K562 (cell line): ENCODE results near the gene SLC10A2. TPM values are rescaled to one million over a fixed set of nuclear protein-coding genes. Genes with fewer than 3 reads are reported as not detected.
"Not testable (repeated sequence)": the region's sequence is repeated elsewhere in the genome, so short reads cannot be mapped to it uniquely, and the experiment has no call there.

Experiments used
- ATAC-seq: fragments of 200-7000 bp; cut with Tn5 transposase; 3 replicates; pipeline ENCODE4 v1.9.1; 2020; ENCODE audit warnings: moderate library complexity
- BruUV-seq: library from RNA; stranded (reverse); fragments of 400-500 nt; replicated peaks from 2 replicates; lab custom pipeline; 2021; lab: Mats Ljungman, UMichigan
- CTCF ChIA-PET: fragments of 300-600 bp; formaldehyde crosslinking; extraction: SDS; loops from one replicate; lab custom pipeline; 2021; ENCODE audit warnings: low intra/inter-chr PET ratio; lab: Yijun Ruan, JAX
- POLR2A ChIA-PET: fragments of 300-600, 350-650 bp; sonication (Branson Sonifier 250); formaldehyde crosslinking; extraction: SDS; loops from one replicate; lab custom pipeline; 2021; ENCODE audit warnings: antibody characterized with exemption, inconsistent platforms; lab: Yijun Ruan, JAX
- DNase-seq, 4 experiments: peaks; one replicate each; pipeline versions ENCODE4 v3.0.0 to v3.0.0-alpha.2; 2011 to 2018; ENCODE audit warnings: low spot score in 3 of 4, mixed read lengths in 3 of 4; ENCODE audit errors: extremely low read depth in 1 of 4
- FAIRE-seq: peaks from 2 replicates; lab custom pipeline; 2011; peaks lifted over from hg19 to GRCh38; lab: Jason Lieb, UNC
- H2AFZ ChIP-seq: 2 replicates; pipeline ENCODE4 v1.6.0; 2011; ENCODE audit warnings: low read depth, low read length, control low read depth, inconsistent platforms
- H3K27ac ChIP-seq: fragments of 200-600 bp; 3 replicates; pipeline ENCODE4 v1.8.0; 2011; ENCODE audit warnings: low read depth, mild to moderate bottlenecking, control low read depth, inconsistent platforms, low read length, moderate library complexity, mixed read lengths; ENCODE audit errors: extremely low read depth
- H3K27me3 ChIP-seq, 2 experiments: fragments of 300-600 bp in 1 of 2; 2 replicates in 1 of 2; 3 replicates in 1 of 2; pipeline versions ENCODE4 v1.6.0 to v1.8.0; 2011; ENCODE audit warnings: inconsistent platforms in 2 of 2, low read length in 2 of 2, mild to moderate bottlenecking in 1 of 2, mixed read lengths in 1 of 2, moderate library complexity in 1 of 2; ENCODE audit not compliant: control insufficient read depth in 2 of 2, insufficient read depth in 2 of 2
- H3K36me3 ChIP-seq: fragments of 300-600 bp; 3 replicates; pipeline ENCODE4 v1.8.0; 2011; ENCODE audit warnings: mild to moderate bottlenecking, low read length, inconsistent platforms; ENCODE audit not compliant: control insufficient read depth, insufficient read depth
- H3K4me1 ChIP-seq, 2 experiments: fragments of 200-600 bp in 1 of 2; replicated peaks in 1 of 2; 2 replicates in 1 of 2; 3 replicates in 1 of 2; pipeline versions ENCODE4 v1.5.1 to v1.8.0; 2011; ENCODE audit warnings: inconsistent platforms in 2 of 2, low read length in 2 of 2, mild to moderate bottlenecking in 1 of 2, mixed read lengths in 1 of 2, moderate library complexity in 1 of 2; ENCODE audit not compliant: control insufficient read depth in 2 of 2, insufficient read depth in 2 of 2
- H3K4me2 ChIP-seq: 2 replicates; pipeline ENCODE4 v1.6.1; 2011; ENCODE audit warnings: low read length, control low read depth, inconsistent platforms, mixed read lengths; ENCODE audit not compliant: insufficient read depth
- H3K4me3 ChIP-seq: fragments of 200-600 bp; sonication (generic), shearing (Covaris generic); 2 replicates; pipeline ENCODE4 v1.5.1; 2016; ENCODE audit warnings: control low read depth, inconsistent platforms
- H3K79me2 ChIP-seq: fragments of 200-600 bp; 3 replicates; pipeline ENCODE4 v1.8.0; 2011; ENCODE audit warnings: low read length, inconsistent platforms; ENCODE audit not compliant: control insufficient read depth, insufficient read depth
- H3K9ac ChIP-seq, 2 experiments: 2 replicates each; pipeline versions ENCODE4 v1.6.0 to v1.6.1; 2011; ENCODE audit warnings: low read depth in 2 of 2, low read length in 2 of 2, control low read depth in 1 of 2, inconsistent platforms in 1 of 2, mild to moderate bottlenecking in 1 of 2, mixed read lengths in 1 of 2; ENCODE audit not compliant: insufficient read depth in 1 of 2
- H3K9me1 ChIP-seq: one replicate; pipeline ENCODE4 v1.6.0; 2011; ENCODE audit warnings: inconsistent platforms, mild to moderate bottlenecking, low read length, moderate library complexity; ENCODE audit not compliant: control insufficient read depth, insufficient read depth
- H3K9me3 ChIP-seq: replicated peaks from 2 replicates; pipeline ENCODE4 v1.5.1; 2011; ENCODE audit warnings: low read depth, low read length, inconsistent platforms; ENCODE audit not compliant: control insufficient read depth, insufficient read depth
- H4K20me1 ChIP-seq: replicated peaks from 2 replicates; pipeline ENCODE4 v1.6.1; 2011; ENCODE audit warnings: low read length, inconsistent platforms, mixed read lengths; ENCODE audit not compliant: control insufficient read depth, insufficient read depth
- DDX20 ChIP-seq: fragments of 450-650 bp; IDR thresholded peaks from 2 replicates; pipeline ENCODE4 v1.6.1; 2016; ENCODE audit warnings: missing genetic modification characterization, low read depth, mild to moderate bottlenecking, missing compliant biosample characterization, moderate library complexity
- IRF2 ChIP-seq: sonication (generic); formaldehyde crosslinking; IDR thresholded peaks from 2 replicates; pipeline ENCODE4 v1.8.1; 2022; ENCODE audit warnings: mild to moderate bottlenecking, missing genetic modification reagents
- JUND ChIP-seq, 2 experiments: IDR thresholded peaks; 2 replicates in 1 of 2; 3 replicates in 1 of 2; pipeline ENCODE4 v1.6.1; 2011; ENCODE audit warnings: borderline replicate concordance in 2 of 2, low read depth in 2 of 2, low read length in 2 of 2, improper control_type of control experiment in 1 of 2, missing biosample characterization in 1 of 2, missing genetic modification characterization in 1 of 2, missing genetic modification reagents in 1 of 2
- KAT8 ChIP-seq: fragments of 450-650 bp; IDR thresholded peaks from 2 replicates; pipeline ENCODE4 v1.6.1; 2016; ENCODE audit warnings: low read depth, mild to moderate bottlenecking
- PTTG1 ChIP-seq: fragments of 450-650 bp; IDR thresholded peaks from 2 replicates; pipeline ENCODE4 v1.6.1; 2016; ENCODE audit warnings: low read depth, mild to moderate bottlenecking, missing genetic modification characterization, missing compliant biosample characterization
- ZBTB7A ChIP-seq: IDR thresholded peaks from 2 replicates; pipeline ENCODE4 v1.6.1; 2011; ENCODE audit warnings: low read depth, mild to moderate bottlenecking, low read length, moderate library complexity, borderline replicate concordance; ENCODE audit not compliant: control insufficient read depth
- ZKSCAN1 ChIP-seq: fragments of 150-350 bp; IDR thresholded peaks from 2 replicates; pipeline ENCODE4 v1.6.1; 2016; ENCODE audit warnings: low read depth, low read length
- ZKSCAN3 ChIP-seq: fragments of 250-450 bp; sonication (Bioruptor Pico); IDR thresholded peaks from 2 replicates; pipeline ENCODE4 v1.4.0; 2020
- ZNF124 ChIP-seq: sonication (generic); formaldehyde crosslinking; IDR thresholded peaks from 2 replicates; pipeline ENCODE4 v1.8.1; 2022; ENCODE audit warnings: missing genetic modification reagents
- ZNF143 ChIP-seq: sonication (generic); formaldehyde crosslinking; IDR thresholded peaks from 2 replicates; pipeline ENCODE4 v1.9.0; 2022; ENCODE audit warnings: mild to moderate bottlenecking, missing genetic modification reagents
- ZNF707 ChIP-seq: fragments of 250-450 bp; sonication (Bioruptor Pico); conservative IDR thresholded peaks from 2 replicates; pipeline ENCODE4 v1.8.0; 2022; ENCODE audit warnings: inconsistent platforms, mild to moderate bottlenecking, moderate library complexity
- WGBS: fragments of 100-300 bp; shearing (Covaris generic); methylation state at CpG from one replicate; pipeline ENCODE4 v1.1.6; 2016; ENCODE audit warnings: low coverage, mixed read lengths; ENCODE audit not compliant: insufficient coverage; ENCODE audit errors: missing lambda C conversion rate; 5-methylcytosine and 5-hydroxymethylcytosine counted together
- in situ Hi-C: fragments of 300-500 bp; cut with MboI; formaldehyde crosslinking; loops from 4 replicates; pipeline ENCODE4 v1.15.0; 2018; ENCODE audit warnings: inconsistent platforms, mixed read lengths
- intact Hi-C: fragments of 100-400 bp; cut with micrococcal nuclease; formaldehyde crosslinking; loops from 2 replicates; pipeline ENCODE4 v1.14.2; 2022
- polyA plus RNA-seq, 8 experiments: library from polyadenylated mRNA; depleted of rRNA in 4 of 8; stranded (reverse) in 5 of 8; unstranded in 3 of 8; fragments of >200 nt; fragmentation: Nextera tagmentation in 2 of 8; fragmentation: Illumina TruSeq in 1 of 8; extraction: Ambion mirVana in 2 of 8; extraction: Trizol in 1 of 8; gene quantifications; 2 replicates each; pipeline versions ENCODE4 v1.2.1 to v1.2.3, GENCODE V29; 2011 to 2014; ENCODE audit warnings: inconsistent platforms in 1 of 8, missing spikeins in 1 of 8
- total RNA-seq, 7 experiments: library from RNA; depleted of rRNA in 6 of 7; stranded (reverse); fragments of >200 nt in 6 of 7; fragmentation: Illumina TruSeq in 2 of 7; extraction: Trizol in 2 of 7; gene quantifications; 2 replicates each; pipeline versions ENCODE4 v1.2.1 to v1.2.3, GENCODE V29; 2011 to 2021; ENCODE audit warnings: low replicate concordance in 1 of 7
- TF ChIP-seq, protein P1 (sequence below): fragments of 450-650 bp; IDR thresholded peaks from 2 replicates; pipeline ENCODE4 v1.6.1; 2017; ENCODE audit warnings: antibody characterized with exemption
- TF ChIP-seq, protein P2 (sequence below): fragments of 450-650 bp; IDR thresholded peaks from 2 replicates; pipeline ENCODE4 v1.6.1; 2016; ENCODE audit warnings: mild to moderate bottlenecking

SLC10A2 gene
- total and polyA plus RNA-seq, 9 of the 15 experiments (the other 6 are each of a cell fraction or from before 2014, with no cell fraction given): not detected

- ATAC-seq, H3K27ac ChIP-seq, POLR2A ChIA-PET: not testable (repeated sequence)
These were observed 27.4 kb upstream of the SLC10A2 start for GRCh38 chr13:103093649-103094048.

GRCh38 chr13:103087275-103087674 is 21.1 kb upstream of the SLC10A2 start:
- no TSS peak for BruUV-seq
- in situ Hi-C loops: no loop called here
- H3K27ac ChIP-seq: no peak overlapping the region
- 0% methylated on average over 3 of the region's 3 CpGs for WGBS
- CTCF ChIA-PET: no interaction called here
- no peaks in the 10 kb centered on the region for H4K20me1 ChIP-seq
- intact Hi-C loops: no loop called here
- FAIRE-seq (no peak), DNase-seq (no peak), ATAC-seq (no peak)
- H2AFZ ChIP-seq: no peak overlapping the region
- no peaks in the 10 kb centered on the region for H3K4me1 ChIP-seq
- H3K9ac ChIP-seq: no peak overlapping the region
- no peaks in the 10 kb centered on the region for H3K9me3 ChIP-seq
- POLR2A ChIA-PET: no interaction called here
- H3K9me1 ChIP-seq: no peaks in the 10 kb centered on the region
- H3K36me3 ChIP-seq: no peaks in the 10 kb centered on the region
- no peaks in the 10 kb centered on the region for H3K79me2 ChIP-seq
- H3K4me3 ChIP-seq: no peak overlapping the region
- H3K4me2 ChIP-seq: no peak overlapping the region
- H3K27me3 ChIP-seq: no peaks in the 10 kb centered on the region
- no peak for TF ChIP-seq KAT8
- TF ChIP-seq ZKSCAN3 (CRISPR knock-in tag): no peak
- no peak for TF ChIP-seq ZNF124
- no peak for TF ChIP-seq ZKSCAN1
- no peak for TF ChIP-seq ZBTB7A
- TF ChIP-seq PTTG1: no peak
- no peak for TF ChIP-seq IRF2 (CRISPR knock-in tag)
- TF ChIP-seq, protein P1, sequence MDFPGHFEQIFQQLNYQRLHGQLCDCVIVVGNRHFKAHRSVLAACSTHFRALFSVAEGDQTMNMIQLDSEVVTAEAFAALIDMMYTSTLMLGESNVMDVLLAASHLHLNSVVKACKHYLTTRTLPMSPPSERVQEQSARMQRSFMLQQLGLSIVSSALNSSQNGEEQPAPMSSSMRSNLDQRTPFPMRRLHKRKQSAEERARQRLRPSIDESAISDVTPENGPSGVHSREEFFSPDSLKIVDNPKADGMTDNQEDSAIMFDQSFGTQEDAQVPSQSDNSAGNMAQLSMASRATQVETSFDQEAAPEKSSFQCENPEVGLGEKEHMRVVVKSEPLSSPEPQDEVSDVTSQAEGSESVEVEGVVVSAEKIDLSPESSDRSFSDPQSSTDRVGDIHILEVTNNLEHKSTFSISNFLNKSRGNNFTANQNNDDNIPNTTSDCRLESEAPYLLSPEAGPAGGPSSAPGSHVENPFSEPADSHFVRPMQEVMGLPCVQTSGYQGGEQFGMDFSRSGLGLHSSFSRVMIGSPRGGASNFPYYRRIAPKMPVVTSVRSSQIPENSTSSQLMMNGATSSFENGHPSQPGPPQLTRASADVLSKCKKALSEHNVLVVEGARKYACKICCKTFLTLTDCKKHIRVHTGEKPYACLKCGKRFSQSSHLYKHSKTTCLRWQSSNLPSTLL: no peak
- TF ChIP-seq, protein P2, sequence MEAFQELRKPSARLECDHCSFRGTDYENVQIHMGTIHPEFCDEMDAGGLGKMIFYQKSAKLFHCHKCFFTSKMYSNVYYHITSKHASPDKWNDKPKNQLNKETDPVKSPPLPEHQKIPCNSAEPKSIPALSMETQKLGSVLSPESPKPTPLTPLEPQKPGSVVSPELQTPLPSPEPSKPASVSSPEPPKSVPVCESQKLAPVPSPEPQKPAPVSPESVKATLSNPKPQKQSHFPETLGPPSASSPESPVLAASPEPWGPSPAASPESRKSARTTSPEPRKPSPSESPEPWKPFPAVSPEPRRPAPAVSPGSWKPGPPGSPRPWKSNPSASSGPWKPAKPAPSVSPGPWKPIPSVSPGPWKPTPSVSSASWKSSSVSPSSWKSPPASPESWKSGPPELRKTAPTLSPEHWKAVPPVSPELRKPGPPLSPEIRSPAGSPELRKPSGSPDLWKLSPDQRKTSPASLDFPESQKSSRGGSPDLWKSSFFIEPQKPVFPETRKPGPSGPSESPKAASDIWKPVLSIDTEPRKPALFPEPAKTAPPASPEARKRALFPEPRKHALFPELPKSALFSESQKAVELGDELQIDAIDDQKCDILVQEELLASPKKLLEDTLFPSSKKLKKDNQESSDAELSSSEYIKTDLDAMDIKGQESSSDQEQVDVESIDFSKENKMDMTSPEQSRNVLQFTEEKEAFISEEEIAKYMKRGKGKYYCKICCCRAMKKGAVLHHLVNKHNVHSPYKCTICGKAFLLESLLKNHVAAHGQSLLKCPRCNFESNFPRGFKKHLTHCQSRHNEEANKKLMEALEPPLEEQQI: no peak
- no peak for TF ChIP-seq JUND (IDR thresholded peaks at IDR 0.05; ENCODE audit: borderline replicate concordance, low read depth, low read length)
- no peak for TF ChIP-seq JUND (tag; IDR thresholded peaks at IDR 0.05; ENCODE audit: borderline replicate concordance, low read depth, low read length)
- TF ChIP-seq ZNF143 (CRISPR knock-in tag): no peak
- TF ChIP-seq DDX20 (tag): no peak

More at GRCh38 chr13:103093649-103094048, 27.4 kb upstream of the SLC10A2 start:
- in situ Hi-C loops, H3K9ac ChIP-seq, H3K9me1 ChIP-seq, H3K4me3 ChIP-seq, DNase-seq, H4K20me1 ChIP-seq, H3K4me1 ChIP-seq, H3K36me3 ChIP-seq, BruUV-seq, intact Hi-C loops, H3K27me3 ChIP-seq, FAIRE-seq, H3K79me2 ChIP-seq, H3K4me2 ChIP-seq, CTCF ChIA-PET, H2AFZ ChIP-seq, H3K9me3 ChIP-seq: not testable (repeated sequence)
- peak; percentile 82 for TF ChIP-seq ZNF707
- 0% methylated on average over 1 of the region's 1 CpG for WGBS
